GM12801 (cell line): ENCODE results near the gene A1CF.

ENCODE experiments used
- CTCF ChIP-seq: IDR thresholded peaks from one replicate; pipeline ENCODE4 v1.5.1; 2011; ENCODE audit warnings: control low read depth; ENCODE audit not compliant: insufficient read length; ENCODE audit errors: extremely low read depth

A1CF gene

GRCh38 chr10:50882540-50882983, 2.9 kb downstream of the A1CF start:
- TF ChIP-seq CTCF = no peak

GRCh38 chr10:50876429-50876828, 9.0 kb downstream of the A1CF start:
- no peak for TF ChIP-seq CTCF

- no peak for TF ChIP-seq CTCF
Observed at GRCh38 chr10:50874723-50875122, 10.7 kb downstream of the A1CF start.

GRCh38 chr10:50866317-50866716, 19.1 kb downstream of the A1CF start:
- no peak for TF ChIP-seq CTCF

GRCh38 chr10:50862719-50863118, 22.7 kb downstream of the A1CF start:
- TF ChIP-seq CTCF = no peak

- TF ChIP-seq CTCF = no peak
Observed at GRCh38 chr10:50861370-50861769, 24.1 kb downstream of the A1CF start.

- no peak for TF ChIP-seq CTCF
Observed at GRCh38 chr10:50857579-50857978, 27.8 kb downstream of the A1CF start.

GRCh38 chr10:50855461-50855860, 30.0 kb downstream of the A1CF start:
- TF ChIP-seq CTCF = no peak
